DOHH2 (cell line): Measurements from ENCODE around the gene CRADD.

Source experiments
- CTCF ChIP-seq: fragments of 200-600 bp; sonication (generic); IDR thresholded peaks from one replicate; pipeline ENCODE4 v1.5.1; 2014; ENCODE audit warnings: antibody characterized with exemption, mild to moderate bottlenecking, low read depth, low read length; ENCODE audit not compliant: poor library complexity, severe bottlenecking
- EZH2phosphoT487 ChIP-seq: fragments of 200-600 bp; sonication (generic); IDR thresholded peaks from 2 replicates; pipeline ENCODE4 v1.6.1; 2017; ENCODE audit warnings: borderline replicate concordance, mild to moderate bottlenecking, antibody characterized with exemption, low read length, moderate library complexity, mixed read lengths

GRCh38 chr12:93742110-93742934 lies 65.1 kb downstream of the CRADD start:
- TF ChIP-seq CTCF (peak; percentile 21), EZH2phosphoT487 (0 out of 2 replicates have a peak, but pooled peaks have one; percentile 89)
